Loucy (cell line): ENCODE measurements around the gene ABCA7.

ENCODE experiments used
- EZH2phosphoT487 ChIP-seq: fragments of 200-600 bp; IDR thresholded peaks from 2 replicates; pipeline ENCODE4 v1.6.1; 2018; ENCODE audit warnings: antibody characterized with exemption, mild to moderate bottlenecking, moderate library complexity, borderline replicate concordance
- TF ChIP-seq, protein P1 (sequence below): fragments of 200-600 bp; sonication (generic); conservative IDR thresholded peaks from 2 replicates; pipeline ENCODE4 v1.5.1; 2014; ENCODE audit warnings: mild to moderate bottlenecking, antibody characterized with exemption, low read length

DNA sequence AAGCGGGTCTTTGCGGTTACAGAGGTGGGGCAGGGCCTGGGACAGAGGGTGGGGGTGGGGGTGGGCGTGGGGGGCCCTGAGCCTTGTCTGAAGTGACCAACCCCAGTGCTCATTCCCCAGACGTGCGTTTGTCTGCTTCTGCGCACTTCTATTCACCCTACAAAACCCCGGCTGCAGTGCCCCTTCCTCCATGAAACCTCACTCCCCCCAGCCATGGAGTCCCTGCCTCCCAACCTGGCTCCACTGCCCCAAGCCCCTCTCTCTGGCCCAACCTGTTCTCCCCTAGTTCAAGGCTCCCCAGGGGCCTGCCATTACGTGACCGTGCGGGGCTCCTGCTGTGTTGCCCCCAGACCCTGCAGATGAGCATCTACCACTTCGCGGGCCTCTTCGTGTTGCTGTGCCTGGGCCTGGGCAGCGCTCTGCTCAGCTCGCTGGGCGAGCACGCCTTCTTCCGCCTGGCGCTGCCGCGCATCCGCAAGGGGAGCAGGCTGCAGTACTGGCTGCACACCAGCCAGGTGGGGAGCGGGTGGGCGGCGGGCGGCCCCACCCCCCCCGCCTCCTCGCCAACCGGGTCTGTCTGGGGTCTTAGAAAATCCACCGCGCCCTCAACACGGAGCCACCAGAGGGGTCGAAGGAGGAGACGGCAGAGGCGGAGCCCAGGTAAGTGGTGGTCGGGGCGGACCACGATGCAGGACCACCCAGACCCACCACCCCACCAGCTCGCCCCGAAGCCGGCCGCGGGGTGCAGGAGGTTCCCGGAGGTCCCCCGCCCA is 31.5 kb upstream of the ABCA7 start:
- TF ChIP-seq, protein P1, sequence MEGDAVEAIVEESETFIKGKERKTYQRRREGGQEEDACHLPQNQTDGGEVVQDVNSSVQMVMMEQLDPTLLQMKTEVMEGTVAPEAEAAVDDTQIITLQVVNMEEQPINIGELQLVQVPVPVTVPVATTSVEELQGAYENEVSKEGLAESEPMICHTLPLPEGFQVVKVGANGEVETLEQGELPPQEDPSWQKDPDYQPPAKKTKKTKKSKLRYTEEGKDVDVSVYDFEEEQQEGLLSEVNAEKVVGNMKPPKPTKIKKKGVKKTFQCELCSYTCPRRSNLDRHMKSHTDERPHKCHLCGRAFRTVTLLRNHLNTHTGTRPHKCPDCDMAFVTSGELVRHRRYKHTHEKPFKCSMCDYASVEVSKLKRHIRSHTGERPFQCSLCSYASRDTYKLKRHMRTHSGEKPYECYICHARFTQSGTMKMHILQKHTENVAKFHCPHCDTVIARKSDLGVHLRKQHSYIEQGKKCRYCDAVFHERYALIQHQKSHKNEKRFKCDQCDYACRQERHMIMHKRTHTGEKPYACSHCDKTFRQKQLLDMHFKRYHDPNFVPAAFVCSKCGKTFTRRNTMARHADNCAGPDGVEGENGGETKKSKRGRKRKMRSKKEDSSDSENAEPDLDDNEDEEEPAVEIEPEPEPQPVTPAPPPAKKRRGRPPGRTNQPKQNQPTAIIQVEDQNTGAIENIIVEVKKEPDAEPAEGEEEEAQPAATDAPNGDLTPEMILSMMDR = no peak
- no peak for TF ChIP-seq EZH2phosphoT487
